Panc1 (cell line): Measurements from ENCODE around the gene DMAC2.

Source experiments
- CTCF ChIP-seq: fragments of 450-650 bp; IDR thresholded peaks from 2 replicates; pipeline ENCODE4 v1.5.1; 2017; ENCODE audit warnings: mild to moderate bottlenecking
- POLR2AphosphoS5 ChIP-seq: IDR thresholded peaks from 2 replicates; pipeline ENCODE4 v1.6.1; 2012; ENCODE audit warnings: mild to moderate bottlenecking, low read depth, low read length, moderate library complexity

GRCh38 chr19:41442473-41443355 is 3.0 kb upstream of the DMAC2 start, which contains the start of gene ERICH4:
- no peak for TF ChIP-seq POLR2AphosphoS5
- no peak for TF ChIP-seq CTCF
